ENCODE measurements around the gene RHOA. TPM values are rescaled to one million over a fixed set of nuclear protein-coding genes. Genes with fewer than 3 reads are reported as not detected.
A peak's percentile ranks its signal among the peaks of the same experiment; 100 is the strongest.

RHOA gene
- total and polyA plus RNA-seq, 2 of the 4 experiments (the other 2 are of a cell fraction), result 383 to 879 TPM

DNA sequence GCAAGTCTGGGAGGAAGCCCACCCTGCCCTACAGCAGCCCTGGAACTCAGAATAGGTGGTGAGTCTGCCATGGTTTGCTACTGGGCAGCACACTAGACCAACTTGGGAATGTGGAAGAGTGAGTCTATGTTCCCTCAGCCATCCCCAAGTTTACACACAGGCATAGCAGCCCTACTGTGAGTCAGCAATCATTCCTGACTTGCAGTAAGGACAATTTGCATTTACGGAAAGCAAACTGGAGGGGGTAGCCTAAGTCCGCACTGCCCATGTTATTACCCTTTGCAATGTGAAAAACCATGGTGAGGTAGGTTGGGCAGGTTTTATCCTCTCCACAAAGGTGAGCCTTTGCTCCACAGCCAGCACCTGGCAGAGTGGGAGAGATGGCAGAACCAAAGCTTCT, 5.1 kb upstream of the RHOA start:
- TF ChIP-seq RFX5 (IDR thresholded peaks at IDR 0.05; ENCODE audit: low read depth, low read length) (no peak), BHLHE40 (IDR thresholded peaks at IDR 0.05; ENCODE audit: low read depth, low read length) (no peak), NFE2L2 (IDR thresholded peaks at IDR 0.05; ENCODE audit: low read depth, low read length) (no peak)
- peaks cover 58% of the 10 kb centered on the region for H3K9me1 ChIP-seq (ENCODE audit: insufficient read depth, low read length)
- H2BK120ac ChIP-seq (ENCODE audit: low read depth, low read length), result no peak overlapping the region
- no peak overlapping the region for H3K27ac ChIP-seq (ENCODE audit: insufficient read depth, low read length)
- H2BK20ac ChIP-seq (ENCODE audit: low read depth, low read length), result no peak overlapping the region
- no peak overlapping the region for H4K5ac ChIP-seq (ENCODE audit: low read depth, low read length)
- no peak overlapping the region for H3K9ac ChIP-seq (ENCODE audit: low read depth, low read length)
- H3K79me1 ChIP-seq (ENCODE audit: low read depth in 1 of 2, low read length in 2 of 2), result peaks cover 16 to 79% of the 10 kb centered on the region in 2 experiments; a peak in 3 of 4 replicates
- no peak overlapping the region for H3K56ac ChIP-seq (ENCODE audit: extremely low read depth, insufficient read depth, low read length)
- no peak overlapping the region for H4K91ac ChIP-seq (ENCODE audit: insufficient read depth, low read depth, low read length)
- intact Hi-C loops (cut with micrococcal nuclease), result no loop called here
- no peaks in the 10 kb centered on the region for H3K9me3 ChIP-seq (ENCODE audit: control insufficient read depth, insufficient read depth, low read length)
- WGBS, 2 experiments (ENCODE audit: extremely low coverage in 2 of 2, insufficient read length in 1 of 2), result no CpG with 5 or more reads among the region's 2 CpGs
- peak overlapping the region; percentile 29; the same call in 1 of the 2 replicates for H2AK5ac ChIP-seq (ENCODE audit: low read depth, low read length)
- no peak overlapping the region for H2AFZ ChIP-seq (replicated peaks; ENCODE audit: low read length, poor library complexity)
- H4K8ac ChIP-seq (ENCODE audit: low read depth in 2 of 2, low read length in 2 of 2), result no peak overlapping the region
- DNase-seq (no peak), ATAC-seq (ENCODE audit: low read depth) (no peak)
- no peak overlapping the region for H3K4ac ChIP-seq (ENCODE audit: low read depth, low read length)
- peaks cover 20% of the 10 kb centered on the region for H3K4me1 ChIP-seq (ENCODE audit: control insufficient read depth, insufficient read depth, low read length)
- H3K18ac ChIP-seq (ENCODE audit: low read depth, low read length), result no peak overlapping the region
- H3K14ac ChIP-seq (replicated peaks; ENCODE audit: low read depth, low read length), result no peak overlapping the region
- no peak overlapping the region for H3K4me3 ChIP-seq (ENCODE audit: insufficient read depth, low read depth, low read length)
- CTCF ChIA-PET, result interaction anchor here (0.6 kb wide), 1 partner anchor 83 kb away, joined by 4 read pairs; no protein-coding TSS in a partner anchor
- peaks cover 33% of the 10 kb centered on the region for H3K36me3 ChIP-seq (ENCODE audit: control insufficient read depth, insufficient read depth, low read length)
- no peak overlapping the region for H3K23ac ChIP-seq (ENCODE audit: low read depth, low read length)
- in situ Hi-C loops (cut with MboI; ENCODE audit: low sequenced_read_pairs), result no loop called here
- BruUV-seq (replicated peaks), result no TSS peak
- POLR2A ChIA-PET (ENCODE audit: unreplicated experiment), result no interaction called here
- no peak overlapping the region for H3K4me2 ChIP-seq (ENCODE audit: low read depth, low read length)
- H4K20me1 ChIP-seq (ENCODE audit: insufficient read depth, low read length), result peaks cover 9% of the 10 kb centered on the region
- no peaks in the 10 kb centered on the region for H3K27me3 ChIP-seq (ENCODE audit: control insufficient read depth, insufficient read depth, low read length)
- dilution Hi-C loops (cut with HindIII; ENCODE audit: low sequenced_read_pairs, unreplicated experiment), result no loop called here
- no peak overlapping the region for H2BK15ac ChIP-seq (ENCODE audit: low read depth, low read length)
- H2AK9ac ChIP-seq (replicated peaks; ENCODE audit: low read depth, low read length, poor library complexity), result no peak overlapping the region
- H2BK5ac ChIP-seq (ENCODE audit: low read depth, low read length, poor library complexity, severe bottlenecking), result no peak overlapping the region

All from IMR-90 (cell line).